Urinary bladder (tissue), 4 donors: Measurements from ENCODE around the gene ZDHHC11. TPM values are rescaled to one million over a fixed set of nuclear protein-coding genes. Genes with fewer than 3 reads are reported as not detected.
"Not testable (repeated sequence)": the region's sequence is repeated elsewhere in the genome, so short reads cannot be mapped to it uniquely, and the experiment has no call there.

ENCODE experiments used
- DNase-seq: peaks from one replicate; pipeline ENCODE4 v3.0.0-alpha.2; 2015; ENCODE audit errors: extremely low spot score
- H3K27ac ChIP-seq: one replicate; pipeline ENCODE4 v1.5.1; 2013; ENCODE audit warnings: low read depth, mild to moderate bottlenecking, moderate library complexity
- H3K36me3 ChIP-seq: one replicate; pipeline ENCODE4 v1.6.1; 2013; ENCODE audit warnings: mild to moderate bottlenecking, moderate library complexity; ENCODE audit not compliant: insufficient read depth
- H3K4me1 ChIP-seq: one replicate; pipeline ENCODE4 v1.6.1; 2013; ENCODE audit warnings: mild to moderate bottlenecking, moderate library complexity; ENCODE audit not compliant: insufficient read depth
- H3K4me3 ChIP-seq: one replicate; pipeline ENCODE4 v1.5.1; 2013; ENCODE audit warnings: low read depth, low read length
- WGBS: extraction: QIAGEN DNeasy Blood & Tissue Kit; methylation state at CpG from one replicate; pipeline ENCODE4 v1.1.7; 2013; 5-methylcytosine and 5-hydroxymethylcytosine counted together
- polyA plus RNA-seq: library from polyadenylated mRNA; stranded (reverse); fragments of 200-250 nt; gene quantifications from one replicate; pipeline ENCODE4 v1.2.3, GENCODE V29; 2013
- total RNA-seq: library from RNA; depleted of rRNA; stranded (reverse); fragments of >200 nt; gene quantifications from one replicate; pipeline ENCODE4 v1.2.3, GENCODE V29; 2014
- donor health status: healthy with polysubstance abuse.
- donor health status: healthy.

ZDHHC11 gene
- total and polyA plus RNA-seq, 2 donors: 5.9 to 9.3 TPM

DNA sequence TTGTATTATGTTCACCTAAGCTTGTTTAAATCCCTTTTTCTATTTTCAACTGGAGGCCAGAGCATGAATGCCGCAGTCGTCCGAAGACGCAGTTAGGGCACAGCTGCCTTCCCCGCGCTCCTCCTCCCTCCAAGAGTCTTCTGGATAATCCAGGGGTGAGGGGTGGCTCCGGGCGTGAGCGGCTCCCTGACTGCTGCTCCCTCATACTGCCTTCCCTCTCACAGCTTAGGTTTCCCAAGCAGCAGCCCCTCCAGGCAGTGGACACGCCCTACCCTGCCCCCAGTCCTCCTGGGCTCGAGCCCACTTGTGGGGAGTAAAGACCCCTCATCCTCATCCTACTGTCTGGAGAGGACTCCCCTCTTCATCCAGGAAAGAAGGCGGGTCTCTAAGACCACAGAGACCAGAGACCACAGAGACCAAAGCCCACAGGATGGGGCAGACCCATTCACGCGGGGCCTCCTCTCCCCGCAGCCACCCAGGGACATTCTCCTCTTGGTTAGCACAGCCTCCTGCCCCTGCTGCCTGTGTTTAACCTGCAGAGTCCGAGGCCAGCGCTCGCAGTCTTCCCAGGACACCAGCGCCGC lies 98.2 kb downstream of the ZDHHC11 start:
- H3K36me3 ChIP-seq, H3K4me1 ChIP-seq, DNase-seq, H3K4me3 ChIP-seq, H3K27ac ChIP-seq: not testable (repeated sequence)
- 65% methylated on average over 20 of the region's 20 CpGs for WGBS

DNA sequence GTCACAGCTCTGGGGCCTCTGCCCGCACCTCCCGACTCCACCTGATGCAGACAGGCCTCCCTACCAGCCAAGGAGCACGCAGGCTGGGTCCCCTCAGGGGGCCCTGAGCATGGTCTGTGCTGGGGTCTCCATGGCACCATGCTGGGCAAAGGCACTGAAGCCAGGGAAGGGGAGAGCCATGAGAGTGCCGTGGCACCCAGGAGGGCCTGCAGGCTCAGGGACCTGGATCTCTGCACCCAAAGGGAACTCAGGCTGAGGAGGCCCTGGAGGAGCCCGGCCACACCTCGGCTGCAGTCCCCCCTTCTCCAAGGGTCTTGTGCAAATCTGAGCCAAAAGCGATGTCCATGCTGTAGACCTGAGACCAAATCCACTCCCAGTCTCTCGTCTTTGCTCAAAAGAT lies 98.8 kb downstream of the ZDHHC11 start:
- H3K27ac ChIP-seq, DNase-seq, H3K4me1 ChIP-seq, H3K4me3 ChIP-seq, H3K36me3 ChIP-seq: not testable (repeated sequence)
- WGBS: 95% methylated on average over 8 of the region's 8 CpGs

- Histone ChIP-seq H3K4me3 (no peak overlapping the region), H3K27ac (no peak overlapping the region), H3K36me3 (no peaks in the 10 kb centered on the region), H3K4me1 (no peaks in the 10 kb centered on the region)
- no peak for DNase-seq
- 88% methylated on average over 11 of the region's 13 CpGs for WGBS
These were observed 99.3 kb downstream of the ZDHHC11 start for GRCh38 chr5:751496-751895.

DNA sequence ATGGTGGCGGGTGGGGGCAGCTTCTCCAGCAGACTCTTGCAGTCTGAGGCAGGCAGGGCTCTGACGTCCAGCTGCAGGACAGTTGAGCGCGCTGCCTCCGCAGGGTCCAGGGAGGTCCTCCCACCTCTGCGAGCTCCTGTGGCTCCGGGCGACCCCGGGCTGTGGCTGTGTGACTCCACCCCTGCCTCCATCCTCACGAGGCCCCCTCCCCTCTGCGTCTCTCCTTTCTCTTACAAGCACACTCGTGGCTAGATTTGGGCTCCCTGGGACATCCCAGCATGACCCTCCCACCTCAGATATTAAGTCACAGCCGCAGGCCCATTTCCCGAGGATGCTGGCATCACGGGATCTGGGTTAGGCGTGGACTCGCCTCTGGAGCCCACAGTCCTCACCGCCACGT lies 100.6 kb downstream of the ZDHHC11 start:
- not testable (repeated sequence) for H3K4me3 ChIP-seq, DNase-seq, H3K27ac ChIP-seq, H3K36me3 ChIP-seq, H3K4me1 ChIP-seq
- WGBS: 95% methylated on average over 7 of the region's 19 CpGs

DNA sequence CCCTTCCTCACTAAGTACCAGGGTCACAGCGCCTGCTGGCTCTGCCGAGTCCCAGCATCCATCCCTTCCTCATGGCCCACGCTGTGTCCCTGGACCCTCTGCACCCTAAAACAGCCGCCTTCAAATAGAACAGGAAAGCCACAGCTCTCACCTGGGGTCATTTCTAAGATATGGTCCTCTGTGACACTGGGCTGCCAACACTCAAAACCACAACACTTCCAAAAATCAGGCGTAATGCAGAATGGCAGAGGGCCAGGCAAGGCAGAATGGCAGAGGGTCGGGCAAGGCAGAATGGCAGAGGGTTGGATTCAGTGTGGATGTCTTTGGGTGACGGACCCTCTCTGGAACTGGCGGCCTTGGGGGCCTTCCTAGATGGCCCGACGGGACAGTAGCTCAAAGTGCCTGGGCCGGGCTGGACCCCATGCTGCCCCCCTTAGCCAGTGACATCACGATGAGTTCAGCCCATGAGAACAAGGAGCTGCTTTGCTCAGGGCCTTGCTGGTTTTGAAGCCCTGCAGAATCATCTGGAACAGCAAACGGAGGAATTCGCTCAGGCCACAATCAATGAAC lies 101.6 kb downstream of the ZDHHC11 start:
- Histone ChIP-seq H3K36me3 (no peaks in the 10 kb centered on the region), H3K4me3 (no peak overlapping the region), H3K4me1 (no peaks in the 10 kb centered on the region), H3K27ac (no peak overlapping the region)
- WGBS: 88% methylated on average over 14 of the region's 14 CpGs
- DNase-seq: no peak

DNA sequence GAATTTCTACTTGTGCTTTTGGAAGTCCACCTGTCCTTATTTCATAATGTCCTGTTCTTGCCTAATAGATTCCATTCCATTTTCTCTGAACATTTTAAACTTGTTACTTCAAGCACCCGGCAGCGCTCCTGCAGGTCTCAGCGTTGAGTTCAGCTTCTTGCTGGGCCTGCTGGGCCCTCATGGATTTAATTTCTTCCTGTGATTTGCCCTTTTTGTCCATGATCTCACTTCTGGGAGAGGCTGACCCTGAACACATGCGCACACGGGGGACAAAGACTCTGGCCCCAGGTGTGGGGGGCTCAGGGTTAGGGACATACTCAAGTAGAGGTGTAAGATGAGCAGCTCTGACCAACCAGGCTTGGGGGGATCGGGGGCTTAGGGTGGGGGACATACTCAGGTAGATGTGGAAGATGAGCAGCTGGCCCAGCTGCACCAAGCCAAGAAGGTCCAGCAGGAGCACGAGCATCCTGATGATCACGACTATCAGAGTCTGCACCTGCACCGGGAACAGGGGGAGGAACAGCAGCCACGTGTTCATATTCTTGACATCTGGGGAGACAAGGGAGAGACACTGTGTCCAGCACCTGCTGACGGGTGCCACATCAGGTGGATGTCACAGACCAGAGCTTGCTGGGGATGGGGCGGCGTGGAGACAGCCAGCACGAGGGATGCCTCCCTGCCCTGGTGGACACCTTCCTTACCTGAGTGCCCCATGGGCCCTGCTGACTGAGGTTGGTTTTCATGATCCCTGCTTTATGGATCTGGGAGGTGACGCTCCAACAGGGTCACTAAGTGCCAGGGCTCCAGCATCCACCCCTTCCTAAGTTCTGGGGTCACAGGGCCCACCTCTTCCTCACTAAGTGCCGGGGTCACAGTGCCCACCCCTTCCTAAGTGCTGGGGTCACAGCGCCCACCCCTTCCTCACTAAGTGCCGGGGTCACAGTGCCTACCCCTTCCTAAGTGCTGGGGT lies 102.5 kb downstream of the ZDHHC11 start:
- H3K4me1 ChIP-seq, H3K27ac ChIP-seq, H3K36me3 ChIP-seq, H3K4me3 ChIP-seq, DNase-seq: not testable (repeated sequence)
- WGBS: 79% methylated on average over 18 of the region's 18 CpGs

- not testable (repeated sequence) for H3K36me3 ChIP-seq, H3K27ac ChIP-seq, H3K4me1 ChIP-seq, H3K4me3 ChIP-seq, DNase-seq
- WGBS: 74% methylated on average over 6 of the region's 9 CpGs
These were observed 103.4 kb downstream of the ZDHHC11 start for GRCh38 chr5:747303-747844.

- Histone ChIP-seq H3K4me1 (no peaks in the 10 kb centered on the region), H3K27ac (no peak overlapping the region), H3K36me3 (no peaks in the 10 kb centered on the region), H3K4me3 (no peak overlapping the region)
- 72% methylated on average over 11 of the region's 11 CpGs for WGBS
- no peak for DNase-seq
These were observed 104.5 kb downstream of the ZDHHC11 start for GRCh38 chr5:746258-746761.

Other genes with a start within 250 kb of the ZDHHC11 start
- gene CEP72, start 238.6 kb downstream of the ZDHHC11 start, total RNA-seq: 5.7 TPM
- gene CEP72, start 238.6 kb downstream of the ZDHHC11 start, polyA plus RNA-seq: 3.6 TPM
- 4.1 TPM for gene TPPP, start 157.6 kb downstream of the ZDHHC11 start, total RNA-seq
- gene TPPP, start 157.6 kb downstream of the ZDHHC11 start, polyA plus RNA-seq: 17.5 TPM
- 1.4 TPM for gene ZDHHC11B, start 66.3 kb downstream of the ZDHHC11 start, total RNA-seq
- gene ZDHHC11B, start 66.3 kb downstream of the ZDHHC11 start, polyA plus RNA-seq: 5.8 TPM
- 27.8 TPM for gene BRD9, start 41.8 kb upstream of the ZDHHC11 start, total RNA-seq
- gene BRD9, start 41.8 kb upstream of the ZDHHC11 start, polyA plus RNA-seq: 27.6 TPM
- 8.7 TPM for gene TRIP13, start 41.9 kb upstream of the ZDHHC11 start, total RNA-seq
- 1.6 TPM for gene TRIP13, start 41.9 kb upstream of the ZDHHC11 start, polyA plus RNA-seq
- 1.3 TPM for gene NKD2, start 157.8 kb upstream of the ZDHHC11 start, total RNA-seq
- gene NKD2, start 157.8 kb upstream of the ZDHHC11 start, polyA plus RNA-seq: 7.5 TPM